NCI-H748 (cell line): ENCODE data around the gene NCOA1.
A peak's percentile ranks its signal among the peaks of the same experiment; 100 is the strongest.
"Not testable (repeated sequence)": the region's sequence is repeated elsewhere in the genome, so short reads cannot be mapped to it uniquely, and the experiment has no call there.

ENCODE experiments used
- DNase-seq: peaks from one replicate; lab custom pipeline; 2025; ENCODE audit not compliant: unreplicated experiment; lab: John Stamatoyannopoulos, UW

NCOA1 gene

GRCh38 chr2:24490690-24491541 lies at the start of gene NCOA1:
TSS of gene NCOA1 (plus strand) at chr2:24491254. CDS start at chr2:24658678, 167,424 bp downstream.
- DNase-seq: peak; percentile 82

DNA sequence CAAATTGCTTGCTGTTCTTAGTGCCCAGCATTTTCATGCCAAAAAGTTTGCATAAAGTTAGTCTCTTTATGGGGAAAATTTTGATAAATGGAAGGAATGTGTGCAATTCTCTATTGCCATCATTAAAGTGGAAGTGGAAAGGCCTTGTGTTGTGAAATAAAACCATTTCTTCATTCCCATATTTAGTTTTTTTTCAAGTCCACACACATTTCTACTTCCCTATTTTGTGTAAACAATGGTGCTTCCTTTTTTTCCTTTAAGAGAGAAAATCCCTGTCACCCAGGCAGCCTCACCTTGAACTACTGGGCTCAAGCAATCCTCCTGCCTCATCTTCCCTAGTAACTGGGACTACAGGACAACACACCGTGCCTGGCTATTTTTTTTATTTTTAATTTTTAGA lies 42.3 kb upstream of the NCOA1 start:
- DNase-seq: no peak

DNA sequence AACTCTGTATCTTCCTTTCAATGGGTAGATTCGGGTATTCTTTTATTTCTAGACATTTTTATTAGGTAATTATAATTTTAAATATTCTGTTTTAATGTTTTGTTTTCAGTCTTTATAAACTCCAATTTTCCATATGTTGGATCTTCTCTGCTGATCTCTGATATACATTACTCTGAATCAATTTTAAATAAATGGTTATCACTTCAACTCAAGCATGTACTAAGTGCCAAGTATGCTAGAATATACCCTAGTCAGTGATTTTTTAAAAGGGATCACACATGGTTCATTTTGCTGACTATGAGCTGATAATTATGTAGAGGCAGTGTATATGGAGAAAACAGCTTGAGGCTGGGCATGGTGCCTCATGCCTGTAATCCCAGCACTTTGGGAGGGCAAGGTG lies 41.7 kb upstream of the NCOA1 start:
- DNase-seq: no peak

DNA sequence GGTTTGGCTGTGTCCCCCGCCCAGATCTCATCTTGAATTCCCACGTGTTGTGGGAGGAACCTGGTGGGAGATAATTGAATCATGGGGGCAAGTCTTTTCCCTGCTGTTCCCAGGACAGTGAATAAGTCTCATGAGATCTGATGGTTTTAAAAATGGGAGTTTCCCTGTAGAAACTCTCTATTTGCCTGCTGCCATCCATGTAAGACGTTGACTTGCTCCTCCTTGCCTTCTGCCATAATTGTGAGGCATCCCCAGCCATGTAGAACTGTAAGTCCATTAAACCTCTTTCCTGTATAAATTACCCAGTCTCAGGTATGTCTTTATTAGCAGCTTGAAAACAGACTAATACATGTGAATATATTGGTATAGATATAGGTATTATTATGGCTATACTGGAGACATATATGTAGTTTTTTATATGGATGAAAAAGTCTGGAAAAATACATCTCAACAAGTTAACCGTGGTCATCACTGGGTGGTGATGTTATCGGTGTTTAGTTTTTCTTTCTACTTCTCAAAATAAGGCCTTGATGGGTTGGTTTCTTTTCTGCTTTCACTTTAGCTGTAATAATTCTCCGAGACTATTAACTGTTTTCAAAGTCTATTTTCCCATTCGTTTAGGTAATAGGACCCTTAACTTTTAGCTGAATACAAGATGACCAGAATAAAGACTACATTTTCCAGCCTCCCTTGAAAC lies 39.1 kb upstream of the NCOA1 start:
- DNase-seq: no peak

DNA sequence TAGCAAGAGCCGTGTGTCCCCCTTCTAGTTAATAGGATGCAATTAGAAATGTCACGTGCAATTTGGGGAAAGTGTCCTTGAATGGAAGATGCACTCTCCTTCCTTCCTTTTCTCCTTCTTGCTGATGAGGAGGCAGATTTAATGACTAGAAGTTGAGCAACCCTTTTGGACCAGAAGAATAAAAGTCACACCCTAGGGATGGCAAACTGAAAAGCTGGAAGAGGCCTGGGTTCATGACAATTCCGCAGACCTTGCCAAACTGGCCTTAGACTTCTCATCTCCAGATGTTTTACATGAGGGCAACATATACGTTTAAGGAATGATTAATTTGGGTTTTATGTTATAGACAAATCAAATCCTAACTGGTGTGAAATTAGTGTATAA lies 38.6 kb upstream of the NCOA1 start:
- no peak for DNase-seq

- DNase-seq: no peak
Observed at GRCh38 chr2:24453379-24454073, 37.5 kb upstream of the NCOA1 start.

- peak; percentile 26 for DNase-seq
Observed at GRCh38 chr2:24454294-24454693, 36.8 kb upstream of the NCOA1 start.

GRCh38 chr2:24456599-24457556 lies 34.2 kb upstream of the NCOA1 start:
- no peak for DNase-seq

- DNase-seq: no peak
Observed at GRCh38 chr2:24457696-24458386, 33.2 kb upstream of the NCOA1 start.

GRCh38 chr2:24459224-24460161 lies 31.6 kb upstream of the NCOA1 start:
- DNase-seq: peak; percentile 23

GRCh38 chr2:24461685-24462084 lies 29.4 kb upstream of the NCOA1 start:
- no peak for DNase-seq

- no peak for DNase-seq
Observed at GRCh38 chr2:24463271-24463670, 27.8 kb upstream of the NCOA1 start.

GRCh38 chr2:24466871-24467870 lies 23.9 kb upstream of the NCOA1 start:
- DNase-seq: no peak

DNA sequence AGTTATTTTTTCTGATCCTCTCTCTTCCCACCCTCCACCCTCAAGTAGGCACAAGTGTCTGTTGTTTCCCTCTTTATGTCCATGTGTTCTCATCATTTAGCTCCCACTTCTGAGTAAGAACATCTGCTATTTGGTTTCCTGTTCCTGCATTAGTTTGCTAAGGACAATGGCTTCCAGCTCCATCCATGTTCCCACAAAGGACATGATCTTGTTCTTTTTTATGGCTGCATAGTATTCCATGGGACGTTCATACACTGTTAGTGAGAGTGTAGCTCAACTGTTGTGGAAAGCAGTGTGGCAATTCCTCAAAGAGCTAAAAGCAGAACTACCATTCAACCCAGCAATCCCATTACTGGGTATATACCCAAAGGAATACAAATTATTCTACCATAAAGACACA lies 22.6 kb upstream of the NCOA1 start:
- DNase-seq: not testable (repeated sequence)

DNA sequence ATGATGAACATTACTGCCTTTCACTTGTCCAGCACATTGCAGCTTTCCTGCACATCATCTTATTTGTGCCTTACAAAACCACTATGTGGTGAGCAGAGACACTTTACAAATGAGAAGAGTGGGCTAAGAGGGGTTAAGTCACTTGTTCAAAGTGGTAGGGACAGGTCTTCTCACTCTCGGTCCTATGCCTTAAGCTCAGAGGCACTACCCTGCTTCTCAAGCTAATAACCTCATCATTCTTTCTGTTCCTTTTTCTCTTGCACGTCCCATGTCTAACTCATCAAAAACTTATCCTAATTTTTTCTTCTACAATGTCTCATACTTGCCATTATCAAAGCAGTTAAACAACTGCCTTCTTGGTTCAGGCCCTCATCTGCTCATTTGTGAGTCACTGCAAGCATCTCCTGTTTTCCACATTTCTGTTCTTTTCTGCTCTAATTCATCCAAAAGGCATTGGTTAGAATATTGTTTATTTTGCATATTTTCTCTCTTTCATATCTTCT lies 21.9 kb upstream of the NCOA1 start:
- DNase-seq: no peak

DNA sequence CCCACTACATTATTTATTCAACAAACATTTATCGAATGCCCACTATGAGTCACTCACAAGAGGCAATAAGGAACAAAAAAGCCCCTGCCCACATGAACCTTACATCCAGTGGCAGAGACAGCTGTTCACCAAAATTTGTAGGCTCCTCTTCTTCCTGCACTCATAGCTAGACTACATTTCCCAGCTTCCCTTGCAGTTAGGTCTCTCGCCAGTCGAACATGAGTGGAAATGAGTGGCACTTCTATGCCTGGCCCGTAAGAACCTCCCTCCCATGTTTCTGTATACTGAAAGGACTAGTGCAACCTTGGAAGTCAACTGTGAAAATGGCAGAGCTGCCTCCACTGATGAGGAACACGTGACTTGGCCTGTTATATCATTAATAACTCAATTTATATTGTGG lies 19.4 kb upstream of the NCOA1 start:
- peak; percentile 8 for DNase-seq

- DNase-seq: no peak
Observed at GRCh38 chr2:24472416-24472815, 18.6 kb upstream of the NCOA1 start.

GRCh38 chr2:24473626-24474025 lies 17.4 kb upstream of the NCOA1 start:
- DNase-seq: no peak
